ENCODE results near the gene GSN.
A peak's percentile ranks its signal among the peaks of the same experiment; 100 is the strongest.

Gene GSN

GRCh38 chr9:121273064-121273775 lies 5.3 kb downstream of the GSN start:
- Histone ChIP-seq H3F3A (ENCODE audit: low read depth) (peaks cover 3% of the 10 kb centered on the region; the same call in 1 of the 2 replicates), H3K79me2 (ENCODE audit: insufficient read depth, low read length) (peaks cover 12% of the 10 kb centered on the region)
- TF ChIP-seq CTCF (conservative IDR thresholded peaks at IDR 0.05; ENCODE audit: low read length), result no peak
- no peak for TF ChIP-seq EZH2phosphoT487 (IDR thresholded peaks at IDR 0.05; ENCODE audit: borderline replicate concordance)

GRCh38 chr9:121274851-121275250 lies 6.9 kb downstream of the GSN start:
- Histone ChIP-seq H3K4me2 (ENCODE audit: low read depth, low read length, poor library complexity, severe bottlenecking) (no peak overlapping the region), H3K9ac (ENCODE audit: low read depth, low read length, poor library complexity, severe bottlenecking) (no peak overlapping the region)

More at GRCh38 chr9:121273064-121273775, 5.3 kb downstream of the GSN start:
- H3K9ac ChIP-seq (ENCODE audit: low read depth, low read length, poor library complexity, severe bottlenecking), result peak overlapping the region; percentile 80
- no peaks in the 10 kb centered on the region for H3K36me3 ChIP-seq (ENCODE audit: insufficient read depth, low read length)
- H3K9me3 ChIP-seq (ENCODE audit: insufficient read depth, low read depth, low read length), result no peaks in the 10 kb centered on the region
- no peak overlapping the region for H2AFZ ChIP-seq (ENCODE audit: low read length)
- H3K27me3 ChIP-seq (ENCODE audit: insufficient read depth, low read length, poor library complexity, severe bottlenecking), result no peaks in the 10 kb centered on the region
- H3K4me1 ChIP-seq (ENCODE audit: insufficient read depth, low read length, poor library complexity, severe bottlenecking), result peaks cover 66% of the 10 kb centered on the region
- no peak overlapping the region for H3K4me3 ChIP-seq (ENCODE audit: low read length, poor library complexity, severe bottlenecking)
- H3K9me2 ChIP-seq (replicated peaks; ENCODE audit: low read depth, low read length), result no peaks in the 10 kb centered on the region
- peak overlapping the region; percentile 96 for H3K4me2 ChIP-seq (ENCODE audit: low read depth, low read length, poor library complexity, severe bottlenecking)
- H4K20me1 ChIP-seq (ENCODE audit: insufficient read depth, low read length, poor library complexity, severe bottlenecking), result no peaks in the 10 kb centered on the region

GRCh38 chr9:121275781-121276658 lies 8.1 kb downstream of the GSN start:
- peaks cover 3% of the 10 kb centered on the region; the same call in 1 of the 2 replicates for H3F3A ChIP-seq (ENCODE audit: low read depth)
- H3K4me1 ChIP-seq (ENCODE audit: insufficient read depth, low read length, poor library complexity, severe bottlenecking), result peaks cover 48% of the 10 kb centered on the region
- H2AFZ ChIP-seq (ENCODE audit: low read length), result no peak overlapping the region
- H3K27me3 ChIP-seq (ENCODE audit: insufficient read depth, low read length, poor library complexity, severe bottlenecking), result no peaks in the 10 kb centered on the region
- no peaks in the 10 kb centered on the region for H3K36me3 ChIP-seq (ENCODE audit: insufficient read depth, low read length)
- H3K9me3 ChIP-seq (ENCODE audit: insufficient read depth, low read depth, low read length), result no peaks in the 10 kb centered on the region
- H3K4me2 ChIP-seq (ENCODE audit: low read depth, low read length, poor library complexity, severe bottlenecking), result no peak overlapping the region
- no peaks in the 10 kb centered on the region for H3K9me2 ChIP-seq (replicated peaks; ENCODE audit: low read depth, low read length)
- TF ChIP-seq EZH2phosphoT487 (IDR thresholded peaks at IDR 0.05; ENCODE audit: borderline replicate concordance) (no peak), CTCF (conservative IDR thresholded peaks at IDR 0.05; ENCODE audit: low read length) (no peak)
- H3K9ac ChIP-seq (ENCODE audit: low read depth, low read length, poor library complexity, severe bottlenecking), result no peak overlapping the region
- no peaks in the 10 kb centered on the region for H4K20me1 ChIP-seq (ENCODE audit: insufficient read depth, low read length, poor library complexity, severe bottlenecking)
- no peaks in the 10 kb centered on the region for H3K79me2 ChIP-seq (ENCODE audit: insufficient read depth, low read length)
- no peak overlapping the region for H3K4me3 ChIP-seq (ENCODE audit: low read length, poor library complexity, severe bottlenecking)

More at GRCh38 chr9:121274851-121275250, 6.9 kb downstream of the GSN start:
- Histone ChIP-seq H3K9me2 (replicated peaks; ENCODE audit: low read depth, low read length) (no peaks in the 10 kb centered on the region), H3K4me1 (ENCODE audit: insufficient read depth, low read length, poor library complexity, severe bottlenecking) (peaks cover 60% of the 10 kb centered on the region), H3K27me3 (ENCODE audit: insufficient read depth, low read length, poor library complexity, severe bottlenecking) (no peaks in the 10 kb centered on the region), H3K79me2 (ENCODE audit: insufficient read depth, low read length) (peaks cover 7% of the 10 kb centered on the region; the same call in 1 of the 2 replicates), H4K20me1 (ENCODE audit: insufficient read depth, low read length, poor library complexity, severe bottlenecking) (no peaks in the 10 kb centered on the region), H3K9me3 (ENCODE audit: insufficient read depth, low read depth, low read length) (no peaks in the 10 kb centered on the region), H3K36me3 (ENCODE audit: insufficient read depth, low read length) (no peaks in the 10 kb centered on the region), H2AFZ (ENCODE audit: low read length) (no peak overlapping the region), H3F3A (ENCODE audit: low read depth) (peaks cover 3% of the 10 kb centered on the region; the same call in 1 of the 2 replicates), H3K4me3 (ENCODE audit: low read length, poor library complexity, severe bottlenecking) (no peak overlapping the region)
- TF ChIP-seq CTCF (conservative IDR thresholded peaks at IDR 0.05; ENCODE audit: low read length) (no peak), EZH2phosphoT487 (IDR thresholded peaks at IDR 0.05; ENCODE audit: borderline replicate concordance) (no peak)
